IMR-90 (cell line): ENCODE data around the gene SYCP3. TPM values are rescaled to one million over a fixed set of nuclear protein-coding genes. Genes with fewer than 3 reads are reported as not detected.

ENCODE experiments used
- ATAC-seq: fragments of 200-7000 bp; cut with Tn5 transposase; 2 replicates; pipeline ENCODE4 v1.9.1; 2020; ENCODE audit warnings: low read depth, mild to moderate bottlenecking, moderate library complexity
- BruUV-seq: library from RNA; stranded (reverse); fragments of 400-500 nt; replicated peaks from 2 replicates; lab custom pipeline; 2021; lab: Mats Ljungman, UMichigan
- CTCF ChIA-PET: fragments of 300-600 bp; formaldehyde crosslinking; extraction: SDS; loops from one replicate; lab custom pipeline; 2021; ENCODE audit warnings: antibody characterized with exemption; lab: Yijun Ruan, JAX
- POLR2A ChIA-PET: fragments of 300-600 bp; sonication (Branson Sonifier 250); formaldehyde crosslinking; loops from one replicate; lab custom pipeline; 2022; ENCODE audit warnings: antibody characterized with exemption; ENCODE audit not compliant: unreplicated experiment; lab: Charles Lee
- DNase-seq: peaks from one replicate; pipeline ENCODE4 v3.0.0; 2013
- H2AFZ ChIP-seq: replicated peaks from 2 replicates; pipeline ENCODE3; 2013; ENCODE audit warnings: low read length, mild to moderate bottlenecking; ENCODE audit not compliant: poor library complexity
- H2AK5ac ChIP-seq: 2 replicates; pipeline ENCODE4 v1.6.1; 2013; ENCODE audit warnings: low read depth, low read length, inconsistent platforms
- H2AK9ac ChIP-seq: replicated peaks from 2 replicates; pipeline ENCODE3; 2013; ENCODE audit warnings: mild to moderate bottlenecking, low read depth, low read length, moderate library complexity; ENCODE audit not compliant: poor library complexity
- H2BK120ac ChIP-seq: 2 replicates; pipeline ENCODE4 v1.6.1; 2013; ENCODE audit warnings: low read depth, low read length, inconsistent platforms
- H2BK15ac ChIP-seq: 3 replicates; pipeline ENCODE4 v1.6.1; 2013; ENCODE audit warnings: low read depth, low read length, inconsistent platforms
- H2BK20ac ChIP-seq: 2 replicates; pipeline ENCODE4 v1.6.1; 2013; ENCODE audit warnings: low read depth, mild to moderate bottlenecking, inconsistent platforms, low read length, moderate library complexity
- H2BK5ac ChIP-seq: 2 replicates; pipeline ENCODE4 v1.6.1; 2013; ENCODE audit warnings: mild to moderate bottlenecking, low read depth, low read length, inconsistent platforms; ENCODE audit not compliant: poor library complexity, severe bottlenecking
- H3K14ac ChIP-seq: replicated peaks from 2 replicates; pipeline ENCODE4 v1.6.1; 2013; ENCODE audit warnings: low read depth, low read length, inconsistent platforms
- H3K18ac ChIP-seq: 2 replicates; pipeline ENCODE4 v1.6.1; 2013; ENCODE audit warnings: low read depth, low read length, control low read depth
- H3K23ac ChIP-seq: 2 replicates; pipeline ENCODE4 v1.6.1; 2013; ENCODE audit warnings: low read depth, low read length, inconsistent platforms
- H3K27ac ChIP-seq: 2 replicates; pipeline ENCODE4 v1.5.1; 2013; ENCODE audit warnings: mild to moderate bottlenecking, control low read depth, low read length; ENCODE audit not compliant: insufficient read depth
- H3K27me3 ChIP-seq: 2 replicates; pipeline ENCODE4 v1.6.1; 2013; ENCODE audit warnings: low read length; ENCODE audit not compliant: control insufficient read depth, insufficient read depth
- H3K36me3 ChIP-seq: 2 replicates; pipeline ENCODE4 v1.6.1; 2013; ENCODE audit warnings: low read length, mixed read lengths; ENCODE audit not compliant: control insufficient read depth, insufficient read depth
- H3K4ac ChIP-seq: 2 replicates; pipeline ENCODE4 v1.6.1; 2013; ENCODE audit warnings: low read depth, low read length, inconsistent platforms
- H3K4me1 ChIP-seq: 2 replicates; pipeline ENCODE4 v1.6.1; 2013; ENCODE audit warnings: low read length, mixed read lengths; ENCODE audit not compliant: control insufficient read depth, insufficient read depth
- H3K4me2 ChIP-seq: 2 replicates; pipeline ENCODE4 v1.6.1; 2013; ENCODE audit warnings: low read depth, mild to moderate bottlenecking, control low read depth, low read length, moderate library complexity
- H3K4me3 ChIP-seq: 2 replicates; pipeline ENCODE4 v1.5.1; 2013; ENCODE audit warnings: low read depth, mild to moderate bottlenecking, control low read depth, low read length, moderate library complexity; ENCODE audit not compliant: insufficient read depth
- H3K56ac ChIP-seq: 2 replicates; pipeline ENCODE4 v1.6.1; 2013; ENCODE audit warnings: low read length, inconsistent platforms; ENCODE audit not compliant: insufficient read depth; ENCODE audit errors: extremely low read depth
- H3K79me1 ChIP-seq, 2 experiments: 2 replicates each; pipeline ENCODE4 v1.6.1; 2013; ENCODE audit warnings: low read length in 2 of 2, inconsistent platforms in 1 of 2, low read depth in 1 of 2
- H3K9ac ChIP-seq: 2 replicates; pipeline ENCODE4 v1.6.1; 2013; ENCODE audit warnings: low read depth, low read length, control low read depth
- H3K9me1 ChIP-seq: 2 replicates; pipeline ENCODE4 v1.6.1; 2013; ENCODE audit warnings: low read length, inconsistent platforms; ENCODE audit not compliant: insufficient read depth
- H3K9me3 ChIP-seq: 2 replicates; pipeline ENCODE4 v1.6.1; 2013; ENCODE audit warnings: low read length; ENCODE audit not compliant: control insufficient read depth, insufficient read depth
- H4K20me1 ChIP-seq: 2 replicates; pipeline ENCODE4 v1.6.1; 2013; ENCODE audit warnings: low read length, inconsistent platforms; ENCODE audit not compliant: insufficient read depth
- H4K5ac ChIP-seq: 2 replicates; pipeline ENCODE4 v1.6.1; 2013; ENCODE audit warnings: mild to moderate bottlenecking, low read depth, low read length, control low read depth
- H4K8ac ChIP-seq, 2 experiments: 2 replicates each; pipeline ENCODE4 v1.6.1; 2013; ENCODE audit warnings: low read depth in 2 of 2, low read length in 2 of 2, control low read depth in 1 of 2, inconsistent platforms in 1 of 2
- H4K91ac ChIP-seq: 2 replicates; pipeline ENCODE4 v1.6.1; 2013; ENCODE audit warnings: low read depth, low read length, inconsistent platforms; ENCODE audit not compliant: insufficient read depth
- CEBPB ChIP-seq: IDR thresholded peaks from 2 replicates; pipeline ENCODE4 v1.6.1; 2012; ENCODE audit warnings: low read depth, low read length, improper control_type of control experiment
- FOS ChIP-seq: fragments of 150-350 bp; IDR thresholded peaks from 2 replicates; pipeline ENCODE4 v1.6.1; 2016; ENCODE audit warnings: low read depth, low read length
- MAFK ChIP-seq: IDR thresholded peaks from 2 replicates; pipeline ENCODE4 v1.6.1; 2012; ENCODE audit warnings: low read depth, low read length, improper control_type of control experiment
- MAZ ChIP-seq: IDR thresholded peaks from 2 replicates; pipeline ENCODE4 v1.6.1; 2012; ENCODE audit warnings: low read depth, mild to moderate bottlenecking, low read length, improper control_type of control experiment, moderate library complexity, borderline replicate concordance
- NFE2L2 ChIP-seq: fragments of 150-350 bp; IDR thresholded peaks from 2 replicates; pipeline ENCODE4 v1.6.1; 2016; ENCODE audit warnings: low read depth, mild to moderate bottlenecking, low read length
- USF2 ChIP-seq: fragments of 150-350 bp; IDR thresholded peaks from 2 replicates; pipeline ENCODE4 v1.6.1; 2017; ENCODE audit warnings: mild to moderate bottlenecking, antibody characterized with exemption, low read length, low read depth
- WGBS, 2 experiments: methylation state at CpG; one replicate each; pipeline versions ENCODE4 v1.1.5 to v1.1.7; 2013; ENCODE audit warnings: missing lambda C conversion rate in 2 of 2; ENCODE audit not compliant: insufficient read length in 1 of 2; ENCODE audit errors: extremely low coverage in 2 of 2; 5-methylcytosine and 5-hydroxymethylcytosine counted together
- dilution Hi-C: fragments of 300-500 bp; cut with HindIII; formaldehyde crosslinking; loops from one replicate; pipeline ENCODE4 v1.14.3; 2018; ENCODE audit warnings: low sequenced_read_pairs; ENCODE audit not compliant: unreplicated experiment
- in situ Hi-C: fragments of 300-500 bp; cut with MboI; formaldehyde crosslinking; loops from 3 replicates; pipeline ENCODE4 v1.14.3; 2019; ENCODE audit warnings: low sequenced_read_pairs, inconsistent platforms, mixed read lengths
- intact Hi-C: fragments of 100-400 bp; cut with micrococcal nuclease; formaldehyde crosslinking; loops from 2 replicates; pipeline ENCODE4 v1.10.0; 2022
- polyA plus RNA-seq, 3 experiments: library from polyadenylated mRNA; depleted of rRNA; stranded (reverse); fragments of >200 nt; gene quantifications; 2 replicates each; pipeline ENCODE4 v1.2.3, GENCODE V29; 2012; ENCODE audit warnings: low replicate concordance in 1 of 3
- total RNA-seq: library from RNA; depleted of rRNA; stranded (reverse); fragments of >200 nt; gene quantifications from 2 replicates; pipeline ENCODE4 v1.2.3, GENCODE V29; 2012

SYCP3 gene
- total and polyA plus RNA-seq, 2 of the 4 experiments (the other 2 are of a cell fraction), result 0.07 TPM; not detected in 1

- Histone ChIP-seq H2AFZ (peak overlapping the region; percentile 97), H3K4me1 (peaks cover 7% of the 10 kb centered on the region), H2BK5ac (no peak overlapping the region), H3K79me1 (peaks cover 3 to 5% of the 10 kb centered on the region in 2 experiments; a peak in 2 of 4 replicates), H2BK120ac (no peak overlapping the region; the same call in 1 of the 2 replicates), H3K27ac (no peak overlapping the region), H2AK9ac (peak overlapping the region; percentile 76), H3K27me3 (no peaks in the 10 kb centered on the region), H4K20me1 (no peaks in the 10 kb centered on the region), H3K23ac (peak overlapping the region; percentile 94), H4K5ac (no peak overlapping the region), H4K91ac (peak overlapping the region; percentile 9; the same call in 1 of the 2 replicates), H3K18ac (no peak overlapping the region), H3K4ac (no peak overlapping the region), H3K9ac (peak overlapping the region; percentile 40), H3K4me3 (peak overlapping the region; percentile 99), H4K8ac (peak overlapping the region in 1 of 2 experiments; percentile 75; a peak in 1 of 4 replicates), H3K4me2 (peak overlapping the region; percentile 86), H3K56ac (no peak overlapping the region), H2BK20ac (no peak overlapping the region), H2AK5ac (no peak overlapping the region), H2BK15ac (peak overlapping the region; percentile 32; the same call in 1 of the 3 replicates), H3K14ac (no peak overlapping the region), H3K9me3 (peaks cover 2% of the 10 kb centered on the region), H3K9me1 (no peaks in the 10 kb centered on the region), H3K36me3 (no peaks in the 10 kb centered on the region)
- TF ChIP-seq MAFK, result no peak
- TF ChIP-seq MAZ, result no peak
- TF ChIP-seq CEBPB, result peak; percentile 44; the same call in 1 of the 2 replicates
- no peak for TF ChIP-seq FOS
- no peak for TF ChIP-seq NFE2L2
- TF ChIP-seq USF2, result no peak
- ChIA-PET POLR2A (no interaction called here), CTCF (no interaction called here)
- dilution Hi-C loops (no loop called here), in situ Hi-C loops (no loop called here), intact Hi-C loops (loop anchor here (2.0 kb wide), 1 partner anchor 282 kb away; no protein-coding TSS in a partner anchor)
- no peak for DNase-seq
- no peak for ATAC-seq
- 39% methylated on average over 6 of the region's 18 CpGs; no CpG with 5 or more reads in 1 of the 2 experiments for WGBS, 2 experiments
- no TSS peak for BruUV-seq
Measured at GRCh38 chr12:101696251-101697196, 42.7 kb downstream of the SYCP3 start.
